GM13977 (cell line): Measurements from ENCODE around the gene SMTNL2.

Experiments
- DNase-seq: peaks from one replicate; pipeline ENCODE4 v3.0.0; 2012; ENCODE audit warnings: low spot score
- in situ Hi-C: fragments of 300-500 bp; cut with MboI; formaldehyde crosslinking; loops from one replicate; pipeline ENCODE4 v1.12.0; 2022; ENCODE audit warnings: low sequenced_read_pairs, low pct_unique_long_range_greater_than_20kb, mixed read lengths, inconsistent platforms; ENCODE audit not compliant: unreplicated experiment
- TF ChIP-seq, protein P1 (sequence below): IDR thresholded peaks from 2 replicates; pipeline ENCODE4 v1.5.1; 2012; ENCODE audit warnings: mild to moderate bottlenecking, control low read depth; ENCODE audit not compliant: insufficient read depth; ENCODE audit errors: extremely low read depth, missing control alignments

The SMTNL2 gene

DNA sequence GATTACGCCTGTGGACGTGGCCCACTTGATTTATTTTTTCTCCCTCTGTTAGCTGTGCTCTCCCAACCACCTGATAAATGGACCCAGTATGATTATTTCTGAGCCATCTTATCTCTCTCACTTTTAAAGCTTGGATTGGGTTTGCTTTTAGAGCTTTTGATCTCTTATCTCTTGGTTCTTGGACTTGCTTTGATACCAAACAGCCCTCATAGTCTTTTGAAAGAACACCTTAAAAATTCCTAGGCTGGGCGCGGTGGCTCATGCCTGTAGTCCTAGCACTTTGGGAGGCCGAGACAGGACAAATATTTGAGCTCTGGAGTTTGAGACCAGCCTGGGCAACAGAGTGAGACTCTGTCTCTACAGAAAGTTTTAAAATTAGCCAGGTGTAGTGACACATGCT lies 25.8 kb downstream of the SMTNL2 start:
- TF ChIP-seq, protein P1, sequence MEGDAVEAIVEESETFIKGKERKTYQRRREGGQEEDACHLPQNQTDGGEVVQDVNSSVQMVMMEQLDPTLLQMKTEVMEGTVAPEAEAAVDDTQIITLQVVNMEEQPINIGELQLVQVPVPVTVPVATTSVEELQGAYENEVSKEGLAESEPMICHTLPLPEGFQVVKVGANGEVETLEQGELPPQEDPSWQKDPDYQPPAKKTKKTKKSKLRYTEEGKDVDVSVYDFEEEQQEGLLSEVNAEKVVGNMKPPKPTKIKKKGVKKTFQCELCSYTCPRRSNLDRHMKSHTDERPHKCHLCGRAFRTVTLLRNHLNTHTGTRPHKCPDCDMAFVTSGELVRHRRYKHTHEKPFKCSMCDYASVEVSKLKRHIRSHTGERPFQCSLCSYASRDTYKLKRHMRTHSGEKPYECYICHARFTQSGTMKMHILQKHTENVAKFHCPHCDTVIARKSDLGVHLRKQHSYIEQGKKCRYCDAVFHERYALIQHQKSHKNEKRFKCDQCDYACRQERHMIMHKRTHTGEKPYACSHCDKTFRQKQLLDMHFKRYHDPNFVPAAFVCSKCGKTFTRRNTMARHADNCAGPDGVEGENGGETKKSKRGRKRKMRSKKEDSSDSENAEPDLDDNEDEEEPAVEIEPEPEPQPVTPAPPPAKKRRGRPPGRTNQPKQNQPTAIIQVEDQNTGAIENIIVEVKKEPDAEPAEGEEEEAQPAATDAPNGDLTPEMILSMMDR = no peak
- no peak for DNase-seq
- in situ Hi-C loops = no loop called here

DNA sequence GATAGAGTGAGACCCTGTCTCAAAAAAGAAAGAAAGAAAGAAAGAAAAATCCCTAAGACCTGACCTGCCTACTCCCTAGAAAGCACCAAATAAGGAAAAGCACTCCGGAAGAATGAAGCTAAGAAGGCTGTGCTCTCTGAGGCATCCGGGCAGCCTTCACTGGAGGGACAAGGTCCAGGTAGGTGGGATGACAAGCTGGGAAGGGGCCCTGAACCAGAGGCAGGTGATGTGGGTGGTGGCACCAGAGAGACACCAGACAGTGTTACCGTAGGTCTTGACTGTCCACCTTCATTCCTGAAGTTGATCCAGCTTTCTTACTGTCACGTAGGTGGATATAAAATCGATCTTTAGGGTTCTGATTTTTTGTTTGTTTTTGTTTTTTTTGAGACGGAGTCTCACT lies 26.3 kb downstream of the SMTNL2 start:
- DNase-seq = no peak
- in situ Hi-C loops = no loop called here
- TF ChIP-seq, protein P1 = no peak

DNA sequence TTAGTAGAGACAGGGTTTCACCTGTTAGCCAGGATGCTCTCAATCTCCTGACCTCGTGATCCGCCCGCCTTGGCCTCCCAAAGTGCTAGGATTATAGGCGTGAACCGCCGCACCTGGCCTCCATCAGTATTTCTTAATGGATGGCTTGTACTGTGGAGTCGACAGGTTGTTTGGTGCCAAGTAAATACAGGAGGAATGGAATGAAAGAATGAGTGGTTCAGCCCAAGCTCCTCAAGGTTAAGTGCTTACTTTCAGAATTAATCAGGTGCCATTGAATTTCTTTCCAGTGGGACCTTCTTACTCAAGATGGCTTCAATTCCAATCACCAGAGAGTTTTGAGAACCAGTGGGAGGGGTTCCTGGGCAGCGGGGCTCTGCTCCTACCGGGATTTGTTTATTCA lies 32.1 kb downstream of the SMTNL2 start:
- in situ Hi-C loops = no loop called here
- no peak for DNase-seq
- TF ChIP-seq, protein P1 = no peak

DNA sequence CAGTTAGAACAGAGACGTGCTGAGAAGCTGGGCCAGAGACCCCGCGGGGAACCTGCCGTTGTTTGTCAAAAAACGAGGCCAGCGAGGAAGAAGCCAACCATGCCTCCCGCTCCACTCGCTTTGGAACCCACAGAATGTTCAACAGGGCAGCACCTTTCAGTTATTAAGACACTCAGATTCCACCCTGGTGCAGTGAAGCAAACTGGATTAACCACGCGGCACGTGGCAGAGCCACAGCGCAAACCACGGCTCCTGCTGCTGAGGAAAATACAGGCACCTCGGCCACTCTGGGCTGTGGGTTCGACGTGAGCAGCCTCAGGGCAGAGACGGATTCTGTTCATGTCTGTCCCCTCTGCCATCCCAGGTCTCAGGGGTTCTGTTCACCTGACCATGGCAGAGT lies 32.8 kb downstream of the SMTNL2 start:
- DNase-seq = no peak
- in situ Hi-C loops = no loop called here
- TF ChIP-seq, protein P1 = no peak

DNA sequence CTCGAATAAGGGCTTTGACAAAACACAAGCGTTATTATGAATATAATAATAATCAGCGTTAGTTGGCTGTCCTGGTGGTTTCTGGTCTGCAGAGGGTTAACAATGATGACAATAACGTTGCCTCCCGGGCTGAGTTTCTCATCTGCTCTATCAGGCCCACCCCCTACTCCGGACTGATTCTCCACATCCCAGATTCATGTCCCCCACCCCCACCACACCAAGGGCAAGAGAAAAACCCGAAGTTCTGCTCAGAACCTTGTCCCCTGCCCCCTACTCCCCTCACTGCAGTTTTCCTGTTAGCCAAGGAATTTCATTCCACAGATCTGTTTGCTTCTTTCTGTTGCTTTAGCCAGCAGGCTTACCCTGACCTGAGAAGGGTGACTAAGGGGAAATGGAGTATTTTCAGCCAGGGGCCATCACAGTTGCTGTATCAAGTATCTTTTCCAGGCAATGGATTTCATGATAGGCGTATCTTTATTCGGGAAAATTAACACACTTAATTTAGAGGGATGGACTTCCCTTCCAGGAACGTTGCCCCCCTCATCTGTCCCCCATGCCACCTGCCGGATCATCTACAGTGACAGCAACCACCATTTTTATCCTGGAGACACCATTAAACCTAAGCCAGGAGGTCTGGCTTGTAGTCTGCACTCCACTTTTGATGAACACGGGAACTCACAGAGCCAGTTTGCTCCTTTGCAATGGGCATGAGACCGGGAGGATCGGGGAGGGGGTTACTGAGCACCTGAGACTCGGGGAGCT lies 33.4 kb downstream of the SMTNL2 start:
- in situ Hi-C loops = no loop called here
- TF ChIP-seq, protein P1 = no peak
- no peak for DNase-seq

DNA sequence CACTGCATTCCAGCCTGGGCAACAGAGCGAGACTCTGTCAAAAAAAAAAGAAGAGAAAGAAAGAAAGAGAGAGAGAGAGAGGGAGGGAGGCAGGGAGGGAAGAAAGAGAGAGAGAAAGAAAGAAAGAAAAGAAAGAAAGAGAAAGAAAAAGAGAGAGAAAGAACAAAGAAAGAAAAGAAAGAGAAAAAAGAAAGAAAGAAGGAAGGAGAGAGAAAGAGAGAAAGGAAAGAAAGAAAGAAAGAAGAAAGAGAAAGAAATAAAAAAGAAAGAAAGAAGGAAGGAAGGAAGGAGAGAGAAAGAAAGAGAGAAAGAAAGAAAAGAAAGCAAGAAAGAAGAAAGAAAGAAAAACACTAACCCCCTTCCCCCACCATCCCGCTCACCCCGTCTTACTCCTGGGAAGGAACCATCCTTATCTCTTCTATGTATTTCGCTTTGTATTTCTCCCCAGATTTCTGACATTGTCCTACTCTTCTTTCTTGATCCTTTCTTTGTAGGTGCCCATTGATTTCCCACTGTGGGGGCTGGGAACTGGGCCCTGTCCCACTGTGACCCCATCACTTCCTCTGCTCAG lies 36.3 kb downstream of the SMTNL2 start:
- TF ChIP-seq, protein P1 = no peak
- DNase-seq = no peak
- in situ Hi-C loops = loop anchor here (10.0 kb wide), 2 partner anchors 46 to 196 kb away; no protein-coding TSS in a partner anchor
